A549 (cell line): ENCODE data around the gene AKAP6. TPM values are rescaled to one million over a fixed set of nuclear protein-coding genes. Genes with fewer than 3 reads are reported as not detected.

Experiments
- ATAC-seq, 2 experiments: fragments of 200-7000 bp in 1 of 2; fragments of >200 bp in 1 of 2; cut with Nextera tagmentation in 1 of 2; cut with Tn5 transposase in 1 of 2; 3 replicates each; pipeline versions ENCODE4 v1.8.0 to v1.9.1; 2018 to 2020; ENCODE audit warnings: mild to moderate bottlenecking in 1 of 2, moderate library complexity in 1 of 2
- CTCF ChIA-PET: fragments of 300-600 bp; sonication (Branson Sonifier 250); formaldehyde crosslinking; extraction: SDS; loops from one replicate; lab custom pipeline; 2021; ENCODE audit warnings: antibody characterized with exemption, inconsistent platforms; lab: Yijun Ruan, JAX
- POLR2A ChIA-PET: fragments of 350-600 bp; formaldehyde crosslinking; extraction: SDS; loops from one replicate; lab custom pipeline; 2021; ENCODE audit warnings: antibody characterized with exemption, inconsistent platforms; lab: Yijun Ruan, JAX
- DNase-seq, 2 experiments: peaks; one replicate each; pipeline versions ENCODE4 v3.0.0 to v3.0.0-alpha.2; 2011 to 2016; ENCODE audit warnings: low read depth in 1 of 2, low spot score in 1 of 2
- FAIRE-seq: peaks from 2 replicates; lab custom pipeline; 2011; peaks lifted over from hg19 to GRCh38; lab: Jason Lieb, UNC
- H3K27ac ChIP-seq, 2 experiments: fragments of >200 bp; sonication (Bioruptor Twin); formaldehyde crosslinking; 3 replicates each; pipeline ENCODE4 v1.5.1; 2016 to 2017
- H3K4me1 ChIP-seq: fragments of >200 bp; sonication (Bioruptor Twin); formaldehyde crosslinking; 3 replicates; pipeline ENCODE4 v1.6.1; 2016
- H3K4me2 ChIP-seq: fragments of >200 bp; sonication (Bioruptor Twin); formaldehyde crosslinking; 3 replicates; pipeline ENCODE4 v1.6.1; 2016
- H3K4me3 ChIP-seq: fragments of >200 bp; sonication (Bioruptor Twin); formaldehyde crosslinking; 3 replicates; pipeline ENCODE4 v1.5.1; 2016
- H3K9me3 ChIP-seq: fragments of >200 bp; sonication (Bioruptor Twin); formaldehyde crosslinking; 3 replicates; pipeline ENCODE4 v1.6.1; 2016
- BHLHE40 ChIP-seq: IDR thresholded peaks from 2 replicates; pipeline ENCODE4 v1.6.1; 2012; ENCODE audit warnings: low read depth, low read length, inconsistent platforms
- CBX2 ChIP-seq: fragments of 200-600 bp; sonication (generic); IDR thresholded peaks from 2 replicates; pipeline ENCODE4 v1.6.1; 2016; ENCODE audit warnings: low read depth, mild to moderate bottlenecking, borderline replicate concordance
- CHD2 ChIP-seq: fragments of 150-350 bp; IDR thresholded peaks from 2 replicates; pipeline ENCODE4 v1.6.1; 2014; ENCODE audit warnings: low read length; ENCODE audit not compliant: partially characterized antibody
- CHD4 ChIP-seq: fragments of 200-600 bp; sonication (generic); IDR thresholded peaks from 2 replicates; pipeline ENCODE4 v1.6.1; 2016; ENCODE audit warnings: antibody characterized with exemption, mild to moderate bottlenecking, borderline replicate concordance
- EHF ChIP-seq: fragments of 250-450 bp; sonication (Bioruptor Pico); IDR thresholded peaks from 2 replicates; pipeline ENCODE4 v1.5.0; 2020; ENCODE audit warnings: mild to moderate bottlenecking
- FOXS1 ChIP-seq: fragments of 250-450 bp; sonication (Bioruptor Pico); IDR thresholded peaks from 2 replicates; pipeline ENCODE4 v1.5.0; 2020; ENCODE audit warnings: mild to moderate bottlenecking, moderate library complexity
- HOXB5 ChIP-seq: fragments of 250-450 bp; sonication (Bioruptor Pico); IDR thresholded peaks from 2 replicates; pipeline ENCODE4 v1.5.0; 2020; ENCODE audit warnings: mild to moderate bottlenecking, moderate library complexity
- POLR2AphosphoS2 ChIP-seq: conservative IDR thresholded peaks from 2 replicates; pipeline ENCODE4 v1.6.1; 2012; ENCODE audit warnings: low read length, improper control_type of control experiment, inconsistent platforms
- RAD21 ChIP-seq, 2 experiments: fragments of >200 bp in 1 of 2; sonication (Bioruptor Twin) in 1 of 2; formaldehyde crosslinking in 1 of 2; IDR thresholded peaks in 1 of 2; conservative IDR thresholded peaks in 1 of 2; 2 replicates in 1 of 2; 3 replicates in 1 of 2; pipeline ENCODE4 v1.6.1; 2012 to 2018; ENCODE audit warnings: inconsistent platforms in 1 of 2
- RCOR1 ChIP-seq: fragments of 150-350 bp; IDR thresholded peaks from 2 replicates; pipeline ENCODE4 v1.6.1; 2014; ENCODE audit warnings: antibody characterized with exemption, low read length, low read depth
- RFX5 ChIP-seq: fragments of 450-650 bp; IDR thresholded peaks from 2 replicates; pipeline ENCODE4 v1.7.1; 2014; ENCODE audit warnings: antibody characterized with exemption, mild to moderate bottlenecking, moderate library complexity
- WGBS: methylation state at CpG from one replicate; pipeline ENCODE4 v1.1.6; 2017; ENCODE audit errors: missing lambda C conversion rate; 5-methylcytosine and 5-hydroxymethylcytosine counted together
- polyA plus RNA-seq, 4 experiments: library from polyadenylated mRNA; depleted of rRNA in 3 of 4; stranded (reverse); fragments of >200 nt; fragmentation: RNase III in 1 of 4; extraction: RNeasy Plus Mini Kit Qiagen cat#74134 plus additional on column Dnase treatment in 1 of 4; gene quantifications; 2 replicates in 3 of 4; 3 replicates in 1 of 4; pipeline ENCODE4 v1.2.3, GENCODE V29; 2011 to 2017
- TF ChIP-seq, protein P1 (sequence below): fragments of >200 bp; sonication (Bioruptor Twin); formaldehyde crosslinking; IDR thresholded peaks from 3 replicates; pipeline ENCODE4 v1.6.1; 2016
- TF ChIP-seq, protein P2 (sequence below): IDR thresholded peaks from 2 replicates; pipeline ENCODE4 v1.6.1; 2012; ENCODE audit warnings: low read depth, borderline replicate concordance
- TF ChIP-seq, protein P3 (sequence below): IDR thresholded peaks from 2 replicates; pipeline ENCODE4 v1.6.1; 2012
- TF ChIP-seq, protein P4 (sequence below): fragments of >200 bp; sonication (Bioruptor Twin); formaldehyde crosslinking; IDR thresholded peaks from 2 replicates; pipeline ENCODE4 v1.6.1; 2016
- TF ChIP-seq, protein P5 (sequence below): fragments of 250-450 bp; sonication (Bioruptor Pico); IDR thresholded peaks from 2 replicates; pipeline ENCODE4 v1.5.0; 2021; ENCODE audit warnings: mild to moderate bottlenecking, moderate library complexity, borderline replicate concordance

Gene AKAP6
- polyA plus RNA-seq, 2 of the 4 experiments (the other 2 are of a cell fraction), result 0.27 to 1.9 TPM

DNA sequence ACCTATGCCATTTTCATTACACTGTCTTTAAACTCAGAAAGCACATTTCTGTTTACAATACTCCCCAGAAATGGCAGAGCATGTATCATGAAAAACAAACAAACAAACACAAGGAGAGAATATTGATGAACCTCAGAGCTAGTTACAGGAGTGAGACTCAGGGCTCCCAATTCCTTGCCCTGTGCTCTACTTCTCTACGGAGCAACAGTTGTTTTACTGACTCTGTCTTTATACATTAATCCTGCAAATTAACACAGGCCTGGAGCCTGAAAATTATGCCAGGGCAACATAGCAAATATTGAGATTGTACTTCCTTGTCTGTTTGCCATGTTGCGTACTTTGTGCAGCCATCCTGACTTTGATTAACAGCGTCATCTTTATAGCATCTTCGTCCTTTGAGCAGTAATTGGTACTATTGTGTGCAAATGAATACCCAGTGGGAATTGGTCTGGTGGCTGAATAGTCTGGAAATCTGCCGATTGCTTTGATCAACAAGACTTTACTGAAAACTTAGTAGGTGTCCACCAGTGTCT is 15.2 kb upstream of the AKAP6 start:
- ChIA-PET POLR2A (no interaction called here), CTCF (no interaction called here)
- H3K4me2 ChIP-seq, result no peak overlapping the region
- no peaks in the 10 kb centered on the region for H3K9me3 ChIP-seq
- no peak for DNase-seq
- peaks cover 8% of the 10 kb centered on the region; the same call in 2 of the 3 replicates for H3K4me1 ChIP-seq
- no peak for FAIRE-seq
- no peak overlapping the region for H3K4me3 ChIP-seq
- no peak for ATAC-seq
- WGBS, result 70% methylated on average over 5 of the region's 5 CpGs
- TF ChIP-seq, protein P1, sequence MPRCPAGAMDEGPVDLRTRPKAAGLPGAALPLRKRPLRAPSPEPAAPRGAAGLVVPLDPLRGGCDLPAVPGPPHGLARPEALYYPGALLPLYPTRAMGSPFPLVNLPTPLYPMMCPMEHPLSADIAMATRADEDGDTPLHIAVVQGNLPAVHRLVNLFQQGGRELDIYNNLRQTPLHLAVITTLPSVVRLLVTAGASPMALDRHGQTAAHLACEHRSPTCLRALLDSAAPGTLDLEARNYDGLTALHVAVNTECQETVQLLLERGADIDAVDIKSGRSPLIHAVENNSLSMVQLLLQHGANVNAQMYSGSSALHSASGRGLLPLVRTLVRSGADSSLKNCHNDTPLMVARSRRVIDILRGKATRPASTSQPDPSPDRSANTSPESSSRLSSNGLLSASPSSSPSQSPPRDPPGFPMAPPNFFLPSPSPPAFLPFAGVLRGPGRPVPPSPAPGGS, result no peak
- TF ChIP-seq RAD21 (conservative IDR thresholded peaks at IDR 0.05 in 1 of 2, IDR thresholded peaks at IDR 0.05 in 1 of 2), result no peak
- no peak for TF ChIP-seq EHF (CRISPR knock-in tag)
- TF ChIP-seq, protein P2, sequence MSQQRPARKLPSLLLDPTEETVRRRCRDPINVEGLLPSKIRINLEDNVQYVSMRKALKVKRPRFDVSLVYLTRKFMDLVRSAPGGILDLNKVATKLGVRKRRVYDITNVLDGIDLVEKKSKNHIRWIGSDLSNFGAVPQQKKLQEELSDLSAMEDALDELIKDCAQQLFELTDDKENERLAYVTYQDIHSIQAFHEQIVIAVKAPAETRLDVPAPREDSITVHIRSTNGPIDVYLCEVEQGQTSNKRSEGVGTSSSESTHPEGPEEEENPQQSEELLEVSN, result no peak
- TF ChIP-seq HOXB5 (CRISPR knock-in tag), result no peak
- no peak for TF ChIP-seq POLR2AphosphoS2
- no peak for TF ChIP-seq CBX2
- no peak for TF ChIP-seq CHD4
- no peak overlapping the region for H3K27ac ChIP-seq

DNA sequence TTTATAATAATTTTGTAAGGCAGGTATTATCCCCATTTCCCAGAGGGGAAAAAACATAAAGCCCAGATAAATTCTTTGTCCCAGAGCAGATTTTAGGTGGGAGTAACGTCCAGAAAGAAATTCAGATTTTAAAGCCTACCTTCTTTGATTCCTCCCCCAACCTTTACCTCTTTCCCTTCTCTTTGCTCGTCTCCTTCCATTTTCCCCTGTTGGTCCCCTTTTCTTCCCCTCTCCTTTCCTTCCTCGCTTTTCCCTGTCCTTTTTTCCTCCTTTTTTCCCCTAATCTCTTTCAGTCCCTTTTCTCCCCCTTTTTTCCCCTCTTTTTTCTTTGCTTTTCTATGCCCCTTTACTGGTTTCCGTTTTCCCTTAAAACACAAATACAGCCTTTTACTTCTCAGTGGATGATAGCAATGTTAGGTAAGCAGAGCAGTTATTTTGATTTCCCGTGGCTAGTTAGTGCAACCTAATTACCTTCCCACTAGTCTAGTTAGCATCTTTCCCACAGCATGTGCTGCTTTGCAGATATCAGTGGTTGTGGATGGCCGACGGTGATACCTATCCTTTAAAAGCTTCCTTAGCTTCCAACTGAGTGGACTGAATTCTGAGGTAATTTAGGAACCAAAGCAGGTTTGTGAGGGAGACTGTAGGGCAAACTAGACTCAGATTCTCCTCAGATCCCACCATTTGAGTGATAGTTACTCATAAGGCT is 10.9 kb upstream of the AKAP6 start:
- DNase-seq (no peak), FAIRE-seq (no peak), ATAC-seq (no peak)
- Histone ChIP-seq H3K4me1 (no peaks in the 10 kb centered on the region), H3K27ac (no peak overlapping the region), H3K4me2 (no peak overlapping the region), H3K4me3 (no peak overlapping the region), H3K9me3 (no peaks in the 10 kb centered on the region)
- TF ChIP-seq RCOR1 (no peak), CHD2 (no peak), EHF (CRISPR knock-in tag) (no peak)
- TF ChIP-seq, protein P2, result no peak
- ChIA-PET POLR2A (no interaction called here), CTCF (interaction anchor here (0.6 kb wide), 1 partner anchor 10 kb away, joined by 3 read pairs; no protein-coding TSS in a partner anchor)
- 59% methylated on average over 7 of the region's 7 CpGs for WGBS

DNA sequence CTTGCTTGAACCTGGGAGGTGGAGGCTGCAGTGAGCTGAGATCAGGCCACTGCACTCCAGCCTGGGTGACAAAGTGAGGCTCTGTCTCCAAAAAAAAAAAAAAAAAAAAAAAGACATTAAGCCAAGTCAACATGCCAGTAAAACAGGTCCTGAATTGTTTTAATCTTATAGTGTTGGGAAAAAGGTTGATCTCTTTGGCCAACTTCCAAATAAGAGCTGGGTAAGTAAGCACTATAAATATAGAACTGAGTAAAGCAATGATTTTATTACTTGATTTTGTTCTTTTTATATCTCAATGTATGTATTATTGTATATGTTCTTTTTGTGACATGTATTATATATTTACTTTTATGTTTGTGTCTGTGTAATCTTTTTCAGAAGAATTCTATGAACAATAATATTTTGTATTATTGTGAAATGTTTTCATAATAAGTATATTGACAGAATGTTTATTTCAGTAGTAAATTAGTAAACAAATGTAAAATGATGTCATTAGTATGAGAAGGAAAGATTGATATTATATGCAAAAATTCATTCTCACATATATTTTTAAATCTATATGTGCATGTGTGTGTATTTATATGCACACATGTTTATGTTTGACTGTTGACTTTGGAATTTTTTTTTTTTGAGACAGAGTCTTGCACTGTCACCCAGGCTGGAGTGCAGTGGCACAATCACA is 9.6 kb upstream of the AKAP6 start:
- POLR2A ChIA-PET, result no interaction called here
- DNase-seq (no peak), FAIRE-seq (no peak), ATAC-seq (no peak)
- H3K4me1 ChIP-seq, result no peaks in the 10 kb centered on the region
- CTCF ChIA-PET, result no interaction called here
- no peaks in the 10 kb centered on the region for H3K9me3 ChIP-seq
- no peak overlapping the region for H3K27ac ChIP-seq
- TF ChIP-seq HOXB5 (CRISPR knock-in tag) (no peak), RFX5 (no peak), EHF (CRISPR knock-in tag) (no peak), BHLHE40 (no peak), FOXS1 (CRISPR knock-in tag) (no peak)
- TF ChIP-seq, protein P3, sequence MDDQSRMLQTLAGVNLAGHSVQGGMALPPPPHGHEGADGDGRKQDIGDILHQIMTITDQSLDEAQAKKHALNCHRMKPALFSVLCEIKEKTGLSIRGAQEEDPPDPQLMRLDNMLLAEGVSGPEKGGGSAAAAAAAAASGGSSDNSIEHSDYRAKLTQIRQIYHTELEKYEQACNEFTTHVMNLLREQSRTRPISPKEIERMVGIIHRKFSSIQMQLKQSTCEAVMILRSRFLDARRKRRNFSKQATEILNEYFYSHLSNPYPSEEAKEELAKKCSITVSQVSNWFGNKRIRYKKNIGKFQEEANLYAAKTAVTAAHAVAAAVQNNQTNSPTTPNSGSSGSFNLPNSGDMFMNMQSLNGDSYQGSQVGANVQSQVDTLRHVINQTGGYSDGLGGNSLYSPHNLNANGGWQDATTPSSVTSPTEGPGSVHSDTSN, result no peak
- TF ChIP-seq, protein P4, sequence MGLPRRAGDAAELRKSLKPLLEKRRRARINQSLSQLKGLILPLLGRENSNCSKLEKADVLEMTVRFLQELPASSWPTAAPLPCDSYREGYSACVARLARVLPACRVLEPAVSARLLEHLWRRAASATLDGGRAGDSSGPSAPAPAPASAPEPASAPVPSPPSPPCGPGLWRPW, result no peak
- TF ChIP-seq, protein P5, sequence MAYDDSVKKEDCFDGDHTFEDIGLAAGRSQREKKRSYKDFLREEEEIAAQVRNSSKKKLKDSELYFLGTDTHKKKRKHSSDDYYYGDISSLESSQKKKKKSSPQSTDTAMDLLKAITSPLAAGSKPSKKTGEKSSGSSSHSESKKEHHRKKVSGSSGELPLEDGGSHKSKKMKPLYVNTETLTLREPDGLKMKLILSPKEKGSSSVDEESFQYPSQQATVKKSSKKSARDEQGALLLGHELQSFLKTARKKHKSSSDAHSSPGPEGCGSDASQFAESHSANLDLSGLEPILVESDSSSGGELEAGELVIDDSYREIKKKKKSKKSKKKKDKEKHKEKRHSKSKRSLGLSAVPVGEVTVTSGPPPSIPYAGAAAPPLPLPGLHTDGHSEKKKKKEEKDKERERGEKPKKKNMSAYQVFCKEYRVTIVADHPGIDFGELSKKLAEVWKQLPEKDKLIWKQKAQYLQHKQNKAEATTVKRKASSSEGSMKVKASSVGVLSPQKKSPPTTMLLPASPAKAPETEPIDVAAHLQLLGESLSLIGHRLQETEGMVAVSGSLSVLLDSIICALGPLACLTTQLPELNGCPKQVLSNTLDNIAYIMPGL (CRISPR knock-in tag), result no peak
- H3K4me3 ChIP-seq, result no peak overlapping the region
- no peak overlapping the region for H3K4me2 ChIP-seq
